Omental fat pad (tissue), 4 donors: Measurements from ENCODE around the gene MORN1. TPM values are rescaled to one million over a fixed set of nuclear protein-coding genes. Genes with fewer than 3 reads are reported as not detected.

ENCODE experiments used
- ATAC-seq: fragments of 150-250 bp; one replicate; pipeline ENCODE4 v1.9.1; 2016; ENCODE audit warnings: mild to moderate bottlenecking, moderate library complexity; ENCODE audit not compliant: low FRiP score
- DNase-seq: peaks from one replicate; pipeline ENCODE4 v3.0.0-alpha.2; 2019; ENCODE audit warnings: low spot score
- CTCF ChIP-seq, 3 donors: fragments of 450-650 bp; IDR thresholded peaks; one replicate each; pipeline ENCODE4 v1.5.1; 2016 to 2017; ENCODE audit warnings: antibody characterized with exemption in 3 of 3, mild to moderate bottlenecking in 3 of 3, moderate library complexity in 2 of 3
- total RNA-seq, 4 donors: library from RNA; depleted of rRNA; stranded (reverse); fragments of >200 nt; gene quantifications; one replicate each; pipeline ENCODE4 v1.1.0, GENCODE V29; 2016

MORN1 gene
- total RNA-seq, 4 donors from 2014 or later: 4.0 to 9.1 (median 6.4) TPM

- DNase-seq: no peak
- no peak for TF ChIP-seq CTCF (IDR thresholded peaks at IDR 0.05)
- no peak for ATAC-seq
Observed at GRCh38 chr1:2301607-2302291, 89.6 kb downstream of the MORN1 start.

GRCh38 chr1:2300851-2301606 lies 90.3 kb downstream of the MORN1 start:
- DNase-seq: peak; percentile 53
- peak; percentile 44 for ATAC-seq
- TF ChIP-seq CTCF (IDR thresholded peaks at IDR 0.05): no peak

- DNase-seq (no peak), ATAC-seq (peak; percentile 9)
- no peak for TF ChIP-seq CTCF (IDR thresholded peaks at IDR 0.05)
Observed at GRCh38 chr1:2300004-2300771, 91.2 kb downstream of the MORN1 start.

- ATAC-seq (no peak), DNase-seq (no peak)
- TF ChIP-seq CTCF (IDR thresholded peaks at IDR 0.05): no peak
Observed at GRCh38 chr1:2299131-2299627, 92.2 kb downstream of the MORN1 start.

- TF ChIP-seq CTCF (IDR thresholded peaks at IDR 0.05): no peak
- ATAC-seq (no peak), DNase-seq (no peak)
Observed at GRCh38 chr1:2298685-2299084, 92.7 kb downstream of the MORN1 start.

- ATAC-seq (no peak), DNase-seq (no peak)
- TF ChIP-seq CTCF (IDR thresholded peaks at IDR 0.05): no peak
Observed at GRCh38 chr1:2297246-2298011, 93.9 kb downstream of the MORN1 start.
